GM18526 (cell line): ENCODE measurements around the gene ANKRD24.

Experiments
- POLR2A ChIP-seq: IDR thresholded peaks from 3 replicates; pipeline ENCODE4 v1.6.1; 2011; ENCODE audit not compliant: insufficient read length; ENCODE audit errors: extremely low read depth

ANKRD24 gene

DNA sequence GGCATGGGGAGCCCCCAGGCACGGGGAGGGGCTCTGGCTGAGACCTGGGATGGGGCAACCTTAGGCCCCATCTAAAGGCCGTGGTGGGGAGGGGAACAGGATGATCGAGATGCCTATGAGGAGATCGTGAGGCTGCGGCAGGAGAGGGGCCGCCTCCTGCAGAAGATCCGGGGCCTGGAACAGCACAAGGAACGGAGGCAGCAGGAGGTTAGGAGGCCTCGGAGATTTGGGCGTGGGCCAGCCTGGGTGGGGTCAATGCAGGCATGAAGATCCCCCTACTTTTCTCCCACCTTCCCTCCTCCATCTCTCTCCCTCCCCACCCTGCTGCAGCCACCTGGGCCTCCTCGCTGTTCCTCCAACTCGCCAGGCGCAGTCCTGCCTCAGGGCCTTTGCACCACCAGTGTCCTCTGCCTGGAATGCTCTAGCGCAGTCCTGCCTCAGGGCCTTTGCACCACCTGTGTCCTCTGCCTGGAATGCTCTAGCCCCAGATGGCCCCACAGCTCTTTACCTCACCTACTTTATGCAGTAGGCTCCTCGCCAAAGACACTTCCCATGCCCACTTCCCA, 27.8 kb downstream of the ANKRD24 start:
- no peak for TF ChIP-seq POLR2A

- TF ChIP-seq POLR2A, result no peak
Measured at GRCh38 chr19:4213116-4213515, 30.6 kb downstream of the ANKRD24 start.

GRCh38 chr19:4215807-4216206, 33.3 kb downstream of the ANKRD24 start:
- no peak for TF ChIP-seq POLR2A

DNA sequence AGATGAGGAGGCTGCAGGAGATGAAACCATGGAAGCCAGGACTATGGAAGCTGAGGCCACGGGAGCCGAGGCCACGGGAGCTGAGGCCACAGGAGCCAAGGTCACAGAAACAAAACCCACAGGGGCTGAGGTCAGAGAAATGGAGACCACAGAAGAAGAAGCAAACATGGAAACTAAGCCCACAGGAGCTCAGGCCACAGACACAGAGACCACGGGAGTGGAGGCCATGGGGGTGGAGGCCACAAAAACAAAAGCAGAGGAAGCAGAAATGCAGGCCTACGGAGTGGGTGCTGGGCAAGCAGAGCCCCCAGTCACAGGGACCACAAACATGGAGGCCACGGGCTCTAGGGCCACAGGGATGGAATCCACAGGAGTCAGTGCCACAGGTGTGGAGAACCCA, 34.4 kb downstream of the ANKRD24 start:
- no peak for TF ChIP-seq POLR2A

- TF ChIP-seq POLR2A, result no peak
Measured at GRCh38 chr19:4217429-4218264, 35.2 kb downstream of the ANKRD24 start.

- no peak for TF ChIP-seq POLR2A
Measured at GRCh38 chr19:4220188-4220587, 37.7 kb downstream of the ANKRD24 start.

DNA sequence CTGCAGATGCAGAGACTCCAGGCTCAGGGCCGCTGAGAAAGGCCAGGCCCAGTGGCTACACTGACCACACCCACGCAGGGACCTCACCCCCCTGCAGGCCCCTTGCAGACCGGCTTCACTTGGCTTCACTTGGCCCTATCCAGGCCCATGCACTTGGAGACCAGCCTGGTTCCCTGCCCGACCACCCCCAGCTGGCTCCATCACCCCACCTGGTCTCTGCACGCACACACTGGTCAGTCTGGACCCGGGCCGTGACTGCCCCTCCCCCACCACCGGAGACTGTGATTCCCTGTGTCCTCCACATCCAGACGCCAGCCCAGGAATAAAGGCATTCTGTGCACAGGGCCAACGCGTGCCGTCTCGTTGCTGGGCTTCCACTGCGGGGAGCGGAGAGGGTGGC, 42.0 kb downstream of the ANKRD24 start:
- no peak for TF ChIP-seq POLR2A

DNA sequence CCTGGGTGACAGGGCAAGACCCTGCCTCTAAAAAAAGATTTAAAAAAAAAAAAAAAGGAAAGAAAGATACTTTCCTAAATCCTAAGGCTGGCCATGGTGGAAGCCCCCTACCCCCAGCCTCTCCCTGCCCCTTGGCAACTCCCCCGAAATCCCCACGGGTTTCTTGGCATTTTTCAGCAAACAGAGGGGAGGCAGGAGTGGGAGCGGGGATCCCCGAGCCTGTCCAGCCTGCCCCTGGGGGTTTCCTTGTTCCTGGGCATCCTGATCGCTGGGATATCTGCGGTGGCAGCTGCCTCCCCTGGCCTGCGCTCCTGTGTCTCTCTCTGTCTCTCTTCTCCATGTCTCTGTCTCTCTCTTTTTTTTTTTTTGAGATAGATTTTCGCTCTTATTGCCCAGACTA, 43.4 kb downstream of the ANKRD24 start:
- no peak for TF ChIP-seq POLR2A

GRCh38 chr19:4227771-4228170, 45.3 kb downstream of the ANKRD24 start:
- TF ChIP-seq POLR2A, result no peak

DNA sequence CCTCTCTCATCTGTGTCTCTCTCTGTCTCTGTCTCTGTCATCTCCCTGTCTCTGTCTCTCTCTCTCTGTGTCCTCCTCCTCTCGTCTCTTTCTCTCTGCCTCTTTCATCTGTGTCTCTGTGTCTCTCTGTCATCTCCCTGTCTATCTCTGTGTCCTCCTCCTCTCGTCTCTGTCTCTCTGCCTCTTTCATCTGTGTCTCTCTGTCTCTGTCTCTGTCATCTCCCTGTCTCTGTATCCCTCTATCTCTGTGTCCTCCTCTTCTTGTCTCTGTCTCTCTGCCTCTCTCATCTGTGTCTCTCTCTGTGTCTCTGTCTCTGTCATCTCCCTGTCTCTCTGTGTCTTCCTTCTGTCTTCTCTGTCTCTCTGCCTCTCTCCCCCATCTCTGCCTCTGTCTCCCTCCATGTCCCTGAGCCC, 46.3 kb downstream of the ANKRD24 start:
- no peak for TF ChIP-seq POLR2A

DNA sequence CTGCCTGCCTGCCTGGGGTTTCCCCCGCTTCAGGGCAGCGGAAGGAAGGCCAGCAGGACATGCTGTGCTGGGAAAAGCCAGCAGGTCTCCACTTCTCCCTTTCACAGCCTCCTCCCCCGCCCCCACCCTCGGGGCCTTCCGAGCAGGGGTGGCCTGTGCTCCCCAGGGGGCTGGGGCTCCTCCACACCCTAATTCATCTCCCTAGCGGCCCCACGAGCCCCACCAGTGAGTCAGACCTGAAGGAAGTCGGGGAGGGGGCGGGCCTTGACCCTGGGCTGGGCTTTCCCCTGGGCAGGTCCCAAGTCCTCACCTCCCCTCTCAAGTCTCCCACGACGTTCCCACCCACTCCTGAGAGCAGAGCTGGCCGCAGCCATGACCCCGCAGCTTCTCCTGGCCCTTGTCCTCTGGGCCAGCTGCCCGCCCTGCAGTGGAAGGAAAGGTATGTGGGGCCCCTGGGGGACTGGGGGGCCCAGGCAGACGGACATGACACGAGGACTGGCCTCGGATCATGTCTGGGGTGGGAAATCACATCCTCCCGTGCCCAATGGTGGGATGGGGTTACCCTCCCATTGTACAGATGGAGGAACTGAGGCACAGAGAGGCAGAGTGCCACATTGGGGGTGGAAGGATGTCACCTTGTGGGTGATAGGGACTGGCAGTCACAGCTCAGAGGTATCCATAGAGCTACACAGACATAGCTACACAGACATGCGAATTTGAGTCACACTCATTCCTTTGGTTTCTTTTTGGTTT, 46.9 kb downstream of the ANKRD24 start, which contains the start of gene EBI3:
Gene EBI3, plus strand, starts transcription at position 345 of the 753 bp plus-strand sequence. Its CDS starts 28 bp downstream, at position 373.
- TF ChIP-seq POLR2A, result peak; percentile 32

GRCh38 chr19:4232614-4233281, 50.3 kb downstream of the ANKRD24 start:
- no peak for TF ChIP-seq POLR2A

DNA sequence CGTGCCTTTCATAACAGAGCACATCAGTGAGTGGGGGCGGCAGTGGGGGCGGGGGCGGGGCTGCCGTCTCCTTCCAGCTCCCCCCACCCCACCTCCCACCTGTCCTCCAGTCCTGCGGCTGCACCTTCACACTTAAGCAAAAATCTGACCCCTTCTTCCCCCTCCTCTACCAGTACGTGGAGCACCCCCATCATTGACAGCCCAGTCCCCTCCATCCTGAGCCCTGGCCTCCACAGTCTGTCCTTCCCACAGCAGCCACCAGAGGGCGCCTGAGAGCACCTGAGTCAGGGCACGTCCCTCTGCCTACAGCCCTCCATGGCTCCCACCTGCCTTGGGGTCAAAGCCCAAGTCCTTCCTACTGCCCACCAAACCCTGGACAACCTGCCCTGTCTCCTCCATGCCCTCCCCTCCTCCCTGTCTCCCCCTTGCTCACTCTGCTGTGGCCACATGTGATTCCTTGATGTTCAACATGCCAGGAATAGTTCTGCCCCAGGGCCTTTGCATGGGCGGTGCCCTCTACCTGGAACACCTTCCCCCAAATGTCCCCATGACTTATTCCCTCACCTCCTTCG, 50.9 kb downstream of the ANKRD24 start:
- no peak for TF ChIP-seq POLR2A

DNA sequence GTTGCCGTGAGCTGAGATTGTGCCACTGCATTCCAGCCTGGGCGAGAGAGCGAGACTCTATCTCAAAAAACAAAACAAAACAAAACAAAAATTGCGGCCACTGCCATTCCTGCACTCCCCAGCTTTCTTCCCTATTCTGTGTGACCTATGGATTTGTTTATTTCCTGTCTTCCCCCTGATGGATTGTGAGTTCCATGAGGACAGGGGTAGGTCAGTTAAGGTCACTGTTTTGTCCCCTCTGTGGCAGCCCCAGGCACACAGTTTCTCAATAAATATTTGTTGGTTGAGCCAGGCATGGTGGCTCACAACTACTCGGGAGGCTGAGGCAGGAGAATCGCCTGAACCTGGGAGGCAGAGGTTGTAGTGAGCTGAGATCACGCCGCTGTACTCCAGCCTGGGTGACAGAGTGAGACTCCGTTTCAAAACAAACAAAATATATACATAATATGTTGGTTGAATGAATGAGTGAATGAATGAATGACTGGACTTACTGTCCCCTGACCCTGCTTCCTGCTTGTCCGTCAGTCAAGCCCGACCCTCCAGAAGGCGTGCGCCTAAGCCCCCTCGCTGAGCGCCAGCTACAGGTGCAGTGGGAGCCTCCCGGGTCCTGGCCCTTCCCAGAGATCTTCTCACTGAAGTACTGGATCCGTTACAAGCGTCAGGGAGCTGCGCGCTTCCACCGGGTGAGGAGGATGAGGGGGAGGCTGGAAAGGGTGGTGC, 51.8 kb downstream of the ANKRD24 start:
- no peak for TF ChIP-seq POLR2A

DNA sequence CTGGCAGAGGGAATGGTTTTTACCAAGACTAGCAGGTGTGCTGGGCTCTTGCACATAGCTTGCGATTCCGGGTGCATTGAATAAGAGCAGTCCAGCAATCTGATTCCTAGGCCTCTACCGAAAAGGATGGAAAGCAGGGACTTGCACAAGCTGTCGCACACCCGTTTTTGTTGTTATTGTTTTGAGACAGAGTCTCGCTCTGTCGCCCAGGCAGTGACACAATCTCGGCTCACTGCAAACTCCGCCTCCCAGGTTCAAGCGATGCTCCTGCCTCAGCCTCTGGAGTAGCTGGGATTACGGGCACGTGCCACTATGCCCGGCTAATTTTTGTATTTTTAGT, 52.3 kb downstream of the ANKRD24 start:
- no peak for TF ChIP-seq POLR2A

DNA sequence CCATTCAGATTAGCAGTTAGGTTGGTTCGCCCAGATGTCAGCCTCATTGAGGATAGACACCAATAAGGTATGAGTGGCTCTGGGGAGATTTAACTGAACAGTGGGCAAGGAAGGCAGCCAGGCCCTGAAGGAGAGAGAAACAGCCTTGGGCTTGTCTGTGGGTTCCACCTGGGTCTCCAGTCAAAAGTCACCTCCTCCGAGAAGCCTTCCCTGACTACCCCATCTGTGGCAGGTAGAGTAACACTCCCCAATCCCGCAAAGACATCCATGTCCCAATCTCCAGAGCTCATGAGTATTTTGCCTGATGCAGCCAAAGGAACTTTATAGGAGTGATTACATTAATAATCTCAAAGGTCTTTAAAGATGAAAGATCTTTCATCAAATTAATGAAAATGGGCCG, 56.3 kb downstream of the ANKRD24 start:
- TF ChIP-seq POLR2A, result no peak
